GM12878 (cell line): Measurements from ENCODE around the gene ZYG11A.

Source experiments
- CTCF ChIP-seq, 3 experiments: IDR thresholded peaks in 2 of 3; conservative IDR thresholded peaks in 1 of 3; 2 replicates each; pipeline ENCODE4 v1.5.1; 2011; ENCODE audit warnings: low read depth in 3 of 3, low read length in 3 of 3, mild to moderate bottlenecking in 3 of 3, control low read depth in 2 of 3, moderate library complexity in 2 of 3, inconsistent platforms in 1 of 3, mixed read lengths in 1 of 3; ENCODE audit not compliant: control insufficient read depth in 2 of 3, insufficient read depth in 1 of 3; ENCODE audit errors: extremely low read depth in 1 of 3
- NBN ChIP-seq: fragments of 450-650 bp; IDR thresholded peaks from 2 replicates; pipeline ENCODE4 v1.6.1; 2016
- TAF1 ChIP-seq: IDR thresholded peaks from 2 replicates; pipeline ENCODE4 v1.6.1; 2011; ENCODE audit warnings: mild to moderate bottlenecking, low read depth, low read length, borderline replicate concordance
- TCF12 ChIP-seq: IDR thresholded peaks from 2 replicates; pipeline ENCODE4 v1.6.1; 2011; ENCODE audit warnings: low read depth, mild to moderate bottlenecking, low read length
- USF2 ChIP-seq: IDR thresholded peaks from 2 replicates; pipeline ENCODE4 v1.6.1; 2011; ENCODE audit warnings: low read depth, low read length, improper control_type of control experiment, borderline replicate concordance
- YY1 ChIP-seq: IDR thresholded peaks from 2 replicates; pipeline ENCODE4 v1.6.1; 2011; ENCODE audit warnings: low read depth, mild to moderate bottlenecking, low read length
- ZNF274 ChIP-seq: IDR thresholded peaks from one replicate; pipeline ENCODE4 v1.8.0; 2011; ENCODE audit not compliant: insufficient read length, insufficient read depth

- TF ChIP-seq ZNF274, result no peak
- TF ChIP-seq NBN, result no peak
- no peak for TF ChIP-seq USF2
- no peak for TF ChIP-seq TAF1
- TF ChIP-seq CTCF (IDR thresholded peaks at IDR 0.05 in 2 of 3, conservative IDR thresholded peaks at IDR 0.05 in 1 of 3; ENCODE audit: control insufficient read depth in 2 of 3, extremely low read depth in 1 of 3, insufficient read depth in 1 of 3, low read depth in 3 of 3, low read length in 3 of 3), result no peak
- no peak for TF ChIP-seq TCF12
- TF ChIP-seq YY1, result no peak
These were observed 7.8 kb upstream of the ZYG11A start for GRCh38 chr1:52834798-52835197.
